Endodermal cell (in vitro differentiated cells): Measurements from ENCODE around the gene DGKG. TPM values are rescaled to one million over a fixed set of nuclear protein-coding genes. Genes with fewer than 3 reads are reported as not detected.

Source experiments
- DNase-seq: peaks from one replicate; pipeline ENCODE4 v3.0.0-alpha.2; 2017
- H3K27ac ChIP-seq: 2 replicates; pipeline ENCODE4 v1.5.1; 2013; ENCODE audit warnings: mild to moderate bottlenecking, low read depth, low read length, moderate library complexity
- H3K27me3 ChIP-seq: 2 replicates; pipeline ENCODE4 v1.6.1; 2013; ENCODE audit warnings: mild to moderate bottlenecking, low read length, moderate library complexity; ENCODE audit not compliant: insufficient read depth, control insufficient read depth, poor library complexity, severe bottlenecking
- H3K36me3 ChIP-seq: 2 replicates; pipeline ENCODE4 v1.7.0; 2013; ENCODE audit warnings: mild to moderate bottlenecking, low read length, moderate library complexity; ENCODE audit not compliant: control insufficient read depth, insufficient read depth
- H3K4me1 ChIP-seq: one replicate; pipeline ENCODE4 v1.7.0; 2013; ENCODE audit warnings: low read length; ENCODE audit not compliant: control insufficient read depth, insufficient read depth
- H3K4me3 ChIP-seq: 2 replicates; pipeline ENCODE4 v1.5.1; 2013; ENCODE audit warnings: mild to moderate bottlenecking, low read length, moderate library complexity
- H3K9ac ChIP-seq: 2 replicates; pipeline ENCODE4 v1.6.1; 2013; ENCODE audit warnings: mild to moderate bottlenecking, low read length, moderate library complexity; ENCODE audit not compliant: poor library complexity, severe bottlenecking; ENCODE audit errors: extremely low read depth
- H3K9me3 ChIP-seq: 2 replicates; pipeline ENCODE4 v1.6.1; 2013; ENCODE audit warnings: mild to moderate bottlenecking, low read length, moderate library complexity; ENCODE audit not compliant: control insufficient read depth
- H3K27ac Mint-ChIP-seq: 2 replicates; pipeline ENCODE4 v1.8.0; 2020; ENCODE audit warnings: mixed read lengths
- H3K27me3 Mint-ChIP-seq: 2 replicates; pipeline ENCODE4 v1.8.0; 2021; ENCODE audit warnings: mild to moderate bottlenecking, mixed read lengths; ENCODE audit not compliant: insufficient read depth
- H3K36me3 Mint-ChIP-seq: 2 replicates; pipeline ENCODE4 v1.8.0; 2020; ENCODE audit warnings: low read depth, mixed read lengths
- H3K4me1 Mint-ChIP-seq: 2 replicates; pipeline ENCODE4 v1.8.0; 2020; ENCODE audit warnings: mixed read lengths
- H3K4me3 Mint-ChIP-seq: 2 replicates; pipeline ENCODE4 v1.8.0; 2020; ENCODE audit warnings: mild to moderate bottlenecking, moderate library complexity, mixed read lengths
- H3K9me3 Mint-ChIP-seq: 2 replicates; pipeline ENCODE4 v1.8.0; 2020; ENCODE audit warnings: mild to moderate bottlenecking, mixed read lengths
- CTCF ChIP-seq: fragments of 200-600 bp; sonication (generic); conservative IDR thresholded peaks from 2 replicates; pipeline ENCODE4 v1.5.0; 2021; ENCODE audit warnings: antibody characterized with exemption, mild to moderate bottlenecking
- WGBS, 2 experiments: methylation state at CpG; one replicate each; pipeline versions ENCODE4 v1.1.5 to v1.1.7; 2013; ENCODE audit warnings: missing lambda C conversion rate in 2 of 2, mixed read lengths in 1 of 2; ENCODE audit not compliant: insufficient coverage in 1 of 2, insufficient read length in 1 of 2; 5-methylcytosine and 5-hydroxymethylcytosine counted together
- total RNA-seq, 2 donors: library from RNA; stranded (reverse); fragmentation: NEBNext Ultra II Directional in 1 of 2; extraction: Animal tissue kit (Norgen Biotek cat#: 25700) in 1 of 2; gene quantifications; 2 replicates in 1 of 2; 3 replicates in 1 of 2; pipeline ENCODE4 v1.2.1, GENCODE V29; 2021

The DGKG gene
- total RNA-seq, 2 donors from 2014 or later, result 0.86 to 1.8 TPM

GRCh38 chr3:186316666-186317260 is 45.3 kb downstream of the DGKG start:
- 95 to 99% methylated on average over 5 to 9 of the region's 9 CpGs for WGBS, 2 experiments
- H3K36me3 Mint-ChIP-seq, result no peaks in the 10 kb centered on the region
- no peak overlapping the region for H3K27ac Mint-ChIP-seq
- no peak overlapping the region for H3K4me3 Mint-ChIP-seq
- H3K9me3 Mint-ChIP-seq, result no peaks in the 10 kb centered on the region
- Histone ChIP-seq H3K36me3 (no peaks in the 10 kb centered on the region), H3K4me3 (no peak overlapping the region), H3K9ac (no peak overlapping the region), H3K27me3 (no peaks in the 10 kb centered on the region), H3K4me1 (no peaks in the 10 kb centered on the region), H3K9me3 (no peaks in the 10 kb centered on the region), H3K27ac (no peak overlapping the region)
- H3K27me3 Mint-ChIP-seq, result peaks cover 5% of the 10 kb centered on the region
- TF ChIP-seq CTCF, result no peak
- DNase-seq, result no peak
- peaks cover 3% of the 10 kb centered on the region for H3K4me1 Mint-ChIP-seq

GRCh38 chr3:186315581-186316354 is 46.3 kb downstream of the DGKG start:
- WGBS, 2 experiments, result 93 to 96% methylated on average over 5 of the region's 5 CpGs

DNA sequence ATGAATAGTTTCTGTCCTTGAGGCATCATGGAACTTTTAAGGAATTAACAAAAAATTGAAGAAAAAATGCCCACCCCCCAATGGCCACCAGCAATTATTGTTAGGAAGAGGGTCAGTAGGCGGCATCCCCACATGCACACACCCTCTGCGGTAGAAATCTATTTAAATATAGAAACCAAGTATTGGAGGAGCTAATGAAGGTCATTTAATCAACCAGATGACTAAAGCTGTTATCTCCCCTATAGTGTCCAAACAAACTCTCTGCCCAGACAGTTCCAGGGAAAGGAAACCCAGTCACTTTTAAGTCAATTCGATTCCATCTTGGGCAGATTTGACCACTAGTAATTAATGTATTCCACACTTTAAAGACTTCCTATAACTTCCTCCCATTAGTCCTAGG is 47.1 kb downstream of the DGKG start:
- Mint-ChIP-seq H3K27ac (no peak overlapping the region), H3K9me3 (no peaks in the 10 kb centered on the region), H3K4me3 (no peak overlapping the region), H3K36me3 (no peaks in the 10 kb centered on the region), H3K4me1 (peaks cover 3% of the 10 kb centered on the region), H3K27me3 (peaks cover 3% of the 10 kb centered on the region)
- DNase-seq, result no peak
- no peaks in the 10 kb centered on the region for H3K4me1 ChIP-seq
- no peaks in the 10 kb centered on the region for H3K27me3 ChIP-seq
- 94 to 100% methylated on average over 1 of the region's 3 CpGs for WGBS, 2 experiments
- no peak for TF ChIP-seq CTCF
- no peak overlapping the region for H3K4me3 ChIP-seq
- H3K9ac ChIP-seq, result no peak overlapping the region
- no peaks in the 10 kb centered on the region for H3K9me3 ChIP-seq
- no peaks in the 10 kb centered on the region for H3K36me3 ChIP-seq
- no peak overlapping the region for H3K27ac ChIP-seq

More at GRCh38 chr3:186315581-186316354, 46.3 kb downstream of the DGKG start:
- Histone ChIP-seq H3K9ac (no peak overlapping the region), H3K36me3 (no peaks in the 10 kb centered on the region), H3K27me3 (no peaks in the 10 kb centered on the region), H3K27ac (no peak overlapping the region), H3K4me3 (no peak overlapping the region), H3K4me1 (no peaks in the 10 kb centered on the region), H3K9me3 (no peaks in the 10 kb centered on the region)
- Mint-ChIP-seq H3K27me3 (peaks cover 3% of the 10 kb centered on the region), H3K9me3 (no peaks in the 10 kb centered on the region), H3K27ac (no peak overlapping the region), H3K36me3 (no peaks in the 10 kb centered on the region), H3K4me1 (peaks cover 3% of the 10 kb centered on the region), H3K4me3 (no peak overlapping the region)
- no peak for DNase-seq
- no peak for TF ChIP-seq CTCF
